Nephron progenitor cell (in vitro differentiated cells): ENCODE results near the gene LMCD1.

Experiments
- DNase-seq: peaks from one replicate; pipeline ENCODE4 v3.0.0; 2021
- H3K27ac Mint-ChIP-seq: 2 replicates; pipeline ENCODE4 v1.8.0; 2021; ENCODE audit warnings: mild to moderate bottlenecking, moderate library complexity, mixed read lengths
- H3K27me3 Mint-ChIP-seq: 2 replicates; pipeline ENCODE4 v1.8.0; 2021; ENCODE audit warnings: mild to moderate bottlenecking, low read depth, mixed read lengths; ENCODE audit not compliant: poor library complexity
- H3K36me3 Mint-ChIP-seq: 2 replicates; pipeline ENCODE4 v1.8.0; 2021; ENCODE audit warnings: low read depth, mixed read lengths
- H3K4me1 Mint-ChIP-seq: 2 replicates; pipeline ENCODE4 v1.8.0; 2021; ENCODE audit warnings: mixed read lengths
- H3K4me3 Mint-ChIP-seq: 2 replicates; pipeline ENCODE4 v1.8.0; 2021; ENCODE audit warnings: mild to moderate bottlenecking, moderate library complexity, mixed read lengths
- H3K9me3 Mint-ChIP-seq: 2 replicates; pipeline ENCODE4 v1.8.0; 2021; ENCODE audit warnings: mild to moderate bottlenecking, moderate library complexity, mixed read lengths
- CTCF ChIP-seq: fragments of 200-600 bp; sonication (generic); IDR thresholded peaks from 2 replicates; pipeline ENCODE4 v1.5.0; 2021; ENCODE audit warnings: antibody characterized with exemption

The LMCD1 gene

GRCh38 chr3:8595252-8595651, 93.6 kb downstream of the LMCD1 start:
- Mint-ChIP-seq H3K27ac (no peak overlapping the region), H3K27me3 (no peaks in the 10 kb centered on the region)
- TF ChIP-seq CTCF, result no peak

GRCh38 chr3:8595695-8596115, 94.1 kb downstream of the LMCD1 start:
- DNase-seq, result no peak
- no peaks in the 10 kb centered on the region for H3K27me3 Mint-ChIP-seq
- TF ChIP-seq CTCF, result no peak
- no peaks in the 10 kb centered on the region for H3K9me3 Mint-ChIP-seq
- H3K27ac Mint-ChIP-seq, result no peak overlapping the region
- no peak overlapping the region for H3K4me3 Mint-ChIP-seq
- no peaks in the 10 kb centered on the region for H3K36me3 Mint-ChIP-seq
- peaks cover 16% of the 10 kb centered on the region for H3K4me1 Mint-ChIP-seq

More at GRCh38 chr3:8595252-8595651, 93.6 kb downstream of the LMCD1 start:
- peaks cover 16% of the 10 kb centered on the region for H3K4me1 Mint-ChIP-seq
- H3K36me3 Mint-ChIP-seq, result no peaks in the 10 kb centered on the region
- DNase-seq, result no peak
- no peak overlapping the region for H3K4me3 Mint-ChIP-seq
- H3K9me3 Mint-ChIP-seq, result no peaks in the 10 kb centered on the region

GRCh38 chr3:8596321-8597218, 94.9 kb downstream of the LMCD1 start:
- no peak for TF ChIP-seq CTCF
- H3K4me3 Mint-ChIP-seq, result no peak overlapping the region
- H3K4me1 Mint-ChIP-seq, result peaks cover 16% of the 10 kb centered on the region
- H3K9me3 Mint-ChIP-seq, result no peaks in the 10 kb centered on the region
- H3K36me3 Mint-ChIP-seq, result no peaks in the 10 kb centered on the region
- DNase-seq, result no peak
- H3K27ac Mint-ChIP-seq, result no peak overlapping the region
- H3K27me3 Mint-ChIP-seq, result no peaks in the 10 kb centered on the region

GRCh38 chr3:8597219-8597853, 95.7 kb downstream of the LMCD1 start:
- H3K36me3 Mint-ChIP-seq, result peaks cover 4% of the 10 kb centered on the region
- no peaks in the 10 kb centered on the region for H3K27me3 Mint-ChIP-seq
- DNase-seq, result no peak
- H3K27ac Mint-ChIP-seq, result no peak overlapping the region
- H3K9me3 Mint-ChIP-seq, result no peaks in the 10 kb centered on the region
- H3K4me1 Mint-ChIP-seq, result peaks cover 16% of the 10 kb centered on the region
- TF ChIP-seq CTCF, result no peak
- no peak overlapping the region for H3K4me3 Mint-ChIP-seq

- TF ChIP-seq CTCF, result no peak
- H3K4me3 Mint-ChIP-seq, result no peak overlapping the region
- DNase-seq, result no peak
- H3K4me1 Mint-ChIP-seq, result peaks cover 16% of the 10 kb centered on the region
- peaks cover 3% of the 10 kb centered on the region for H3K27me3 Mint-ChIP-seq
- H3K36me3 Mint-ChIP-seq, result peaks cover 11% of the 10 kb centered on the region
- no peak overlapping the region for H3K27ac Mint-ChIP-seq
- H3K9me3 Mint-ChIP-seq, result peaks cover 6% of the 10 kb centered on the region
These were observed 97.5 kb downstream of the LMCD1 start for GRCh38 chr3:8599146-8599545.
